ENCODE measurements around the gene ABR. TPM values are rescaled to one million over a fixed set of nuclear protein-coding genes. Genes with fewer than 3 reads are reported as not detected.

The ABR gene
- total RNA-seq, 1 donor from 2014 or later = 63.6 TPM

DNA sequence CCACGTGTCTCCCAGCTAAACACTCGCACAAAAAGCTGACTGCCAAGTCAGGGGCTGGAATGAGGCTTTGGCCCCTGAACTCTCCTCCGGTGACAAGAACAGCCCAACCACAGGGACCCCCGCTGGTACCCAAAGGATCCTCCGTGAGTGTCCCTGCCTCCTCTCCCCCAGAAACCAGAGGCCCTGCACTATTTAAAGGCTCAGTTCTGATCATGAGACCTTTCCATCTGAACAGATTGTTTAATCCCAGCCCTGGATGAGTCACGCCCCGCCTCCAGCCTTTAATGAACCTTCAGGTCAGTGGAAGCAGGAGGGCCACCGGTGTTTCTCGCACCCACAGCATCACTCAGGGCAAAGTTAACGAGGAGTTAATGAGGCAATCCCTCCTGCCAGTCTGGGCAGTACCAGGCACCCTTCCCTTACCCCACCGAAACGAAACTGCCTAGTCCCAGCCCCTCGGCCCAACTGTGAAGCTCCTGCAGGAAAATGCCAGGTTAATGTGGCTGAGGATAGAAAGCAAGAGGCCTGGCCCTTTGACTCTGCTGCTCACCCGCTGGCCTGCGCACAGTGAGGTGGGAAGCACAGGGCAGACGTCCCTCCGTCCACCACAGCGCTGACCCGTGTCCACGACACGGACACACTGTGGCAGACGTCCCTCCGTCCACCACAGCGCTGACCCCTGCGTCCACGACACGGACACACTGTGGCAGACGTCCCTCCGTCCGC, 150.4 kb downstream of the ABR start:
- H3K4me3 Mint-ChIP-seq = no peak overlapping the region
- no peaks in the 10 kb centered on the region for H3K9me3 Mint-ChIP-seq
- H3K4me1 Mint-ChIP-seq (ENCODE audit: unreplicated experiment) = peaks cover 17% of the 10 kb centered on the region
- TF ChIP-seq, protein P1, sequence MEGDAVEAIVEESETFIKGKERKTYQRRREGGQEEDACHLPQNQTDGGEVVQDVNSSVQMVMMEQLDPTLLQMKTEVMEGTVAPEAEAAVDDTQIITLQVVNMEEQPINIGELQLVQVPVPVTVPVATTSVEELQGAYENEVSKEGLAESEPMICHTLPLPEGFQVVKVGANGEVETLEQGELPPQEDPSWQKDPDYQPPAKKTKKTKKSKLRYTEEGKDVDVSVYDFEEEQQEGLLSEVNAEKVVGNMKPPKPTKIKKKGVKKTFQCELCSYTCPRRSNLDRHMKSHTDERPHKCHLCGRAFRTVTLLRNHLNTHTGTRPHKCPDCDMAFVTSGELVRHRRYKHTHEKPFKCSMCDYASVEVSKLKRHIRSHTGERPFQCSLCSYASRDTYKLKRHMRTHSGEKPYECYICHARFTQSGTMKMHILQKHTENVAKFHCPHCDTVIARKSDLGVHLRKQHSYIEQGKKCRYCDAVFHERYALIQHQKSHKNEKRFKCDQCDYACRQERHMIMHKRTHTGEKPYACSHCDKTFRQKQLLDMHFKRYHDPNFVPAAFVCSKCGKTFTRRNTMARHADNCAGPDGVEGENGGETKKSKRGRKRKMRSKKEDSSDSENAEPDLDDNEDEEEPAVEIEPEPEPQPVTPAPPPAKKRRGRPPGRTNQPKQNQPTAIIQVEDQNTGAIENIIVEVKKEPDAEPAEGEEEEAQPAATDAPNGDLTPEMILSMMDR (conservative IDR thresholded peaks at IDR 0.05) = no peak
- no peak overlapping the region for H3K27ac Mint-ChIP-seq
- DNase-seq (ENCODE audit: extremely low spot score, unreplicated experiment) = no peak
- peaks cover 5% of the 10 kb centered on the region for H3K36me3 Mint-ChIP-seq
- no peaks in the 10 kb centered on the region for H3K27me3 Mint-ChIP-seq

DNA sequence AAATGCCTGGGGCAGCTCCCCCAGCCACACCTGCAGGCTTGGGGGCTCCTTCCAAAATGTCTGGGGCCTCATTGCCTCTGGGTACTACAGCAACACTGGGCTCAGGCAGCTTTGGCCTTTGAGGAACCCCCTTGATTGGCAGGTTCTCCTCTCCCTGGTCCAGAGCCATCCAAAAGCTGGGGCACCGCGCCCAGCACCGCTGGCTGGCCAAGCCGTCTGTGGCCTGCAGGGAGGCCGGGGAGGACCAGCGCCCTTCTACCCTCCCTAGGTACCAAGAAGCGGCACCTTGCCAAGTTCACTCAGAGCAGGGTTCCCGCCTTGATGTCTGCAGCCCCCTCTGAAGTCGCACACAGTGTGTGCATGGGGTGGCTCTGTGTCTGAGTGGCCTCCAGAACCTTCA, 152.7 kb downstream of the ABR start:
- Mint-ChIP-seq H3K9me3 (no peaks in the 10 kb centered on the region), H3K4me1 (ENCODE audit: unreplicated experiment) (peaks cover 12% of the 10 kb centered on the region), H3K4me3 (no peak overlapping the region), H3K27ac (no peak overlapping the region), H3K36me3 (peaks cover 5% of the 10 kb centered on the region), H3K27me3 (no peaks in the 10 kb centered on the region)
- DNase-seq (ENCODE audit: extremely low spot score, unreplicated experiment) = no peak
- TF ChIP-seq, protein P1 (conservative IDR thresholded peaks at IDR 0.05) = no peak

DNA sequence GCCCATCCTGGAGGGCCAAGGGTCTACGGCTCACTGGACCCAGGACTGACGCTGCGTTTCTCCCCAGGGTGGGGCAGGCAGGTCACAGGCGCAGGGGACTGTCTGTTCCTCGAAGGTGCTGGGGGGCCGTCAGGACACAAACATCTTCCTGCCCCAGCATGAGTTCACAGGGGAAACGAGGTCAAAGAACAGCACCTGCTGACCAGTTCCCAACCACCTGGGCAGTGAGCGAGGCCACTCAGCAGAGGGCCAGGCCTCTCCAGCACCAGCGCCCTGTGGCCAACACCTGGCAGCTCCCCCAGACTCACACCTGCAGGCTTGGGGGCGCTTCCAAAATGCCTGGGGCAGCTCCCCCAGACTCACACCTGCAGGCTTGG, 153.2 kb downstream of the ABR start:
- H3K4me3 Mint-ChIP-seq = no peak overlapping the region
- TF ChIP-seq, protein P1 (conservative IDR thresholded peaks at IDR 0.05) = no peak
- no peak overlapping the region for H3K27ac Mint-ChIP-seq
- H3K36me3 Mint-ChIP-seq = peaks cover 5% of the 10 kb centered on the region
- H3K4me1 Mint-ChIP-seq (ENCODE audit: unreplicated experiment) = peaks cover 12% of the 10 kb centered on the region
- no peaks in the 10 kb centered on the region for H3K27me3 Mint-ChIP-seq
- no peaks in the 10 kb centered on the region for H3K9me3 Mint-ChIP-seq
- DNase-seq (ENCODE audit: extremely low spot score, unreplicated experiment) = no peak

- Mint-ChIP-seq H3K27me3 (no peaks in the 10 kb centered on the region), H3K27ac (peak overlapping the region; percentile 66), H3K4me1 (ENCODE audit: unreplicated experiment) (peaks cover 12% of the 10 kb centered on the region)
Observed at GRCh38 chr17:1025733-1026598, 153.8 kb downstream of the ABR start.

DNA sequence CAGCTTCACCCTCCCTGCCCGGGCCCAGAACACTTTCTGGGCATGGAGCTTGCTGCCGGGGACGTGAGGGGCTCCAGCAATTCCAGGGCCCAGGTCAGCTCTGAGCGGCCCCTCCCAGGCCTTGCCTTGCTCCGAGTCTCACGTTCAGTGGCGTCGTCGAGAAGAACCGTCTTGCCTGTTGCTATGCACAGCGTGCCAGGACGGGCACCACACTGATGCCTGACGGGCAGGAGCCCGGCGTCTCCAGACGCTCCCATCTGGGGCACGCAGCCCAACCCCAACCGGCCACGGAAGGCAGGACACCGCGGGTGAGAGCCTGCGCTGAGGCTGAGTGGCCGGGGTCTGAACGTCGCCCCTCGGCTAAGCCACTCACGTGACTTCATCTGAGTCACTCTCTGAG, 155.7 kb downstream of the ABR start:
- Mint-ChIP-seq H3K36me3 (peaks cover 5% of the 10 kb centered on the region), H3K9me3 (no peaks in the 10 kb centered on the region), H3K4me3 (no peak overlapping the region), H3K27me3 (no peaks in the 10 kb centered on the region), H3K27ac (no peak overlapping the region), H3K4me1 (ENCODE audit: unreplicated experiment) (peaks cover 15% of the 10 kb centered on the region)
- TF ChIP-seq, protein P1 (conservative IDR thresholded peaks at IDR 0.05) = no peak
- no peak for DNase-seq (ENCODE audit: extremely low spot score, unreplicated experiment)

More at GRCh38 chr17:1025733-1026598, 153.8 kb downstream of the ABR start:
- Mint-ChIP-seq H3K9me3 (no peaks in the 10 kb centered on the region), H3K4me3 (peak overlapping the region; percentile 39), H3K36me3 (peaks cover 5% of the 10 kb centered on the region)
- TF ChIP-seq, protein P1 (conservative IDR thresholded peaks at IDR 0.05) = no peak
- no peak for DNase-seq (ENCODE audit: extremely low spot score, unreplicated experiment)

Data from type B pancreatic cell (in vitro differentiated cells).